ENCODE measurements around the gene GREM1.

GREM1 gene

GRCh38 chr15:32698773-32699390 is 18.9 kb upstream of the GREM1 start:
- DNase-seq, result no peak

GRCh38 chr15:32700501-32701150 is 17.2 kb upstream of the GREM1 start:
- no peak for DNase-seq

GRCh38 chr15:32701863-32702262 is 15.9 kb upstream of the GREM1 start:
- no peak for DNase-seq

- no peak for DNase-seq
Observed at GRCh38 chr15:32704395-32704981, 13.3 kb upstream of the GREM1 start.

GRCh38 chr15:32705446-32705845 is 12.4 kb upstream of the GREM1 start:
- DNase-seq, result no peak

- DNase-seq, result no peak
Observed at GRCh38 chr15:32706704-32707103, 11.1 kb upstream of the GREM1 start.

GRCh38 chr15:32707436-32707835 is 10.4 kb upstream of the GREM1 start:
- DNase-seq, result no peak

- no peak for DNase-seq
Observed at GRCh38 chr15:32709295-32710033, 8.3 kb upstream of the GREM1 start.

- DNase-seq, result no peak
Observed at GRCh38 chr15:32715276-32715675, 2.5 kb upstream of the GREM1 start.

- DNase-seq, result no peak
Observed at GRCh38 chr15:32716216-32716914, 1.4 kb upstream of the GREM1 start.

- DNase-seq, result no peak
Observed at GRCh38 chr15:32716915-32717425, 834 bp upstream of the GREM1 start.

- no peak for DNase-seq
Observed at GRCh38 chr15:32718227-32718820, 520 bp downstream of the GREM1 start.

GRCh38 chr15:32718821-32719716 is 1.3 kb downstream of the GREM1 start:
- DNase-seq, result no peak

GRCh38 chr15:32721596-32721995 is 3.8 kb downstream of the GREM1 start:
- DNase-seq, result no peak

GRCh38 chr15:32722136-32722535 is 4.3 kb downstream of the GREM1 start:
- no peak for DNase-seq

GRCh38 chr15:32723171-32723948 is 5.6 kb downstream of the GREM1 start:
- DNase-seq, result no peak

GRCh38 chr15:32729700-32730395 is 12.0 kb downstream of the GREM1 start:
- no peak for DNase-seq

- no peak for DNase-seq
Observed at GRCh38 chr15:32730677-32731654, 13.2 kb downstream of the GREM1 start.
